AG04449 (cell line): Measurements from ENCODE around the gene ADGRF5.

Source experiments
- CTCF ChIA-PET: fragments of 350-600 bp; formaldehyde crosslinking; extraction: SDS; loops from one replicate; lab custom pipeline; 2021; ENCODE audit warnings: antibody characterized with exemption; lab: Yijun Ruan, JAX
- POLR2A ChIA-PET: fragments of 400-600, 350-600 bp; formaldehyde crosslinking; extraction: SDS; loops from one replicate; lab custom pipeline; 2020; ENCODE audit warnings: antibody characterized with exemption, inconsistent platforms; lab: Yijun Ruan, JAX
- DNase-seq: peaks from one replicate; pipeline ENCODE4 v3.0.0-alpha.2; 2010; ENCODE audit warnings: low read depth, low spot score
- H3K4me3 ChIP-seq: 2 replicates; pipeline ENCODE4 v1.5.1; 2011; ENCODE audit warnings: low read depth, mild to moderate bottlenecking, control low read depth, low read length
- CTCF ChIP-seq: IDR thresholded peaks from one replicate; pipeline ENCODE4 v1.5.1; 2011; ENCODE audit warnings: mild to moderate bottlenecking, moderate library complexity, low read length, control low read depth, inconsistent platforms; ENCODE audit not compliant: insufficient read depth; ENCODE audit errors: missing control alignments

The ADGRF5 gene

GRCh38 chr6:46961711-46962110 is 40.0 kb upstream of the ADGRF5 start:
- POLR2A ChIA-PET = no interaction called here

GRCh38 chr6:46961232-46961631 is 39.5 kb upstream of the ADGRF5 start:
- H3K4me3 ChIP-seq = no peak overlapping the region
- TF ChIP-seq CTCF = no peak
- DNase-seq = no peak
- POLR2A ChIA-PET = no interaction called here
- CTCF ChIA-PET = no interaction called here

More at GRCh38 chr6:46961711-46962110, 40.0 kb upstream of the ADGRF5 start:
- TF ChIP-seq CTCF = no peak
- H3K4me3 ChIP-seq = no peak overlapping the region
- no peak for DNase-seq
- CTCF ChIA-PET = interaction anchor here (1.2 kb wide), 1 partner anchor 81 kb away, joined by 3 read pairs; no protein-coding TSS in a partner anchor

GRCh38 chr6:46959419-46959818 is 37.7 kb upstream of the ADGRF5 start:
- POLR2A ChIA-PET = no interaction called here
- no peak for TF ChIP-seq CTCF
- CTCF ChIA-PET = no interaction called here

GRCh38 chr6:46956409-46956808 is 34.7 kb upstream of the ADGRF5 start:
- no peak overlapping the region for H3K4me3 ChIP-seq
- TF ChIP-seq CTCF = no peak
- ChIA-PET POLR2A (no interaction called here), CTCF (no interaction called here)
- no peak for DNase-seq

More at GRCh38 chr6:46959419-46959818, 37.7 kb upstream of the ADGRF5 start:
- no peak overlapping the region for H3K4me3 ChIP-seq
- DNase-seq = no peak

- ChIA-PET POLR2A (no interaction called here), CTCF (no interaction called here)
- TF ChIP-seq CTCF = no peak
- no peak for DNase-seq
- no peak overlapping the region for H3K4me3 ChIP-seq
Measured at GRCh38 chr6:46954837-46955451, 33.2 kb upstream of the ADGRF5 start.

- TF ChIP-seq CTCF = no peak
- DNase-seq = no peak
- H3K4me3 ChIP-seq = no peak overlapping the region
- ChIA-PET POLR2A (no interaction called here), CTCF (no interaction called here)
Measured at GRCh38 chr6:46953921-46954320, 32.2 kb upstream of the ADGRF5 start.
